Lower leg skin (tissue), 3 donors: ENCODE measurements around the gene NCOA5.

Experiments
- POLR2A ChIP-seq, 2 donors: fragments of 450-650 bp; IDR thresholded peaks; one replicate each; pipeline ENCODE4 v1.6.1; 2016 to 2017; ENCODE audit warnings: antibody characterized with exemption in 2 of 2, mild to moderate bottlenecking in 1 of 2, moderate library complexity in 1 of 2
- TF ChIP-seq, protein P1 (sequence below), 3 donors: fragments of 450-650 bp; IDR thresholded peaks; one replicate each; pipeline ENCODE4 v1.5.1; 2016; ENCODE audit warnings: antibody characterized with exemption in 3 of 3, mild to moderate bottlenecking in 3 of 3, moderate library complexity in 2 of 3

DNA sequence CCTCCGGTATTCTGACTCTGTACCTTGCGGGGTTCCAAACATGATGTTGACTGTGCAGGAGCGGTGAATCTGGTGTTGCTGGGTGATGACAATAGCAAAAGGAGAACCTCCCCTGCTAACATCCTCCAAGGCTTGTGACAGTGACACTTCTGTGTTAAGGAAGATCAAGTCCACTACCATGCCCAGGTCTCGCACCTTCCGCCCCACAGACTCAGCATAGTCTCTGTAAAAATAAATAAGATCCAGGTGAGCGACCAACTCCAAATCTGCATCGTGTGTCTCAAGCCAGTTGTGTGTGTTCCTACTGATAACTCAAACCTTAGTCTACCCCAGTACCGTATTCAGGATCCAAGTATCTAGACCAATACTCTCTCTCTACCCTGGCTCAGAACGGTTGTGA is 24.8 kb downstream of the NCOA5 start:
- TF ChIP-seq POLR2A (IDR thresholded peaks at IDR 0.05): no peak
- TF ChIP-seq, protein P1, sequence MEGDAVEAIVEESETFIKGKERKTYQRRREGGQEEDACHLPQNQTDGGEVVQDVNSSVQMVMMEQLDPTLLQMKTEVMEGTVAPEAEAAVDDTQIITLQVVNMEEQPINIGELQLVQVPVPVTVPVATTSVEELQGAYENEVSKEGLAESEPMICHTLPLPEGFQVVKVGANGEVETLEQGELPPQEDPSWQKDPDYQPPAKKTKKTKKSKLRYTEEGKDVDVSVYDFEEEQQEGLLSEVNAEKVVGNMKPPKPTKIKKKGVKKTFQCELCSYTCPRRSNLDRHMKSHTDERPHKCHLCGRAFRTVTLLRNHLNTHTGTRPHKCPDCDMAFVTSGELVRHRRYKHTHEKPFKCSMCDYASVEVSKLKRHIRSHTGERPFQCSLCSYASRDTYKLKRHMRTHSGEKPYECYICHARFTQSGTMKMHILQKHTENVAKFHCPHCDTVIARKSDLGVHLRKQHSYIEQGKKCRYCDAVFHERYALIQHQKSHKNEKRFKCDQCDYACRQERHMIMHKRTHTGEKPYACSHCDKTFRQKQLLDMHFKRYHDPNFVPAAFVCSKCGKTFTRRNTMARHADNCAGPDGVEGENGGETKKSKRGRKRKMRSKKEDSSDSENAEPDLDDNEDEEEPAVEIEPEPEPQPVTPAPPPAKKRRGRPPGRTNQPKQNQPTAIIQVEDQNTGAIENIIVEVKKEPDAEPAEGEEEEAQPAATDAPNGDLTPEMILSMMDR (IDR thresholded peaks at IDR 0.05): no peak
